ENCODE data around the gene CBR3. TPM values are rescaled to one million over a fixed set of nuclear protein-coding genes. Genes with fewer than 3 reads are reported as not detected.

The CBR3 gene
- total RNA-seq, 2 donors from 2014 or later = 12.2 to 12.5 TPM

Other genes with a start within 250 kb of the CBR3 start
- 10 to 100 TPM; 11.9 to 12.9 TPM for gene SETD4, start 74.6 kb upstream of the CBR3 start, total RNA-seq
- 10 to 100 TPM; 39.1 to 44.4 TPM for gene CBR1, start 65.1 kb upstream of the CBR3 start, total RNA-seq
- 10 to 100 TPM; 12.4 to 17.2 TPM for gene DOP1B, start 21.7 kb downstream of the CBR3 start, total RNA-seq
- gene MORC3, start 185.1 kb downstream of the CBR3 start, total RNA-seq = 10 to 100 TPM; 32.7 to 39.3 TPM